GM13976 (cell line): ENCODE results near the gene SUN2.

ENCODE experiments used
- DNase-seq: peaks from one replicate; pipeline ENCODE4 v3.0.0; 2012; ENCODE audit warnings: low spot score
- in situ Hi-C: fragments of 300-500 bp; cut with MboI; formaldehyde crosslinking; loops from one replicate; pipeline ENCODE4 v1.12.0; 2022; ENCODE audit warnings: low sequenced_read_pairs, mixed read lengths, inconsistent platforms; ENCODE audit not compliant: unreplicated experiment
- TF ChIP-seq, protein P1 (sequence below): IDR thresholded peaks from 2 replicates; pipeline ENCODE4 v1.5.1; 2012; ENCODE audit warnings: borderline replicate concordance, mild to moderate bottlenecking; ENCODE audit not compliant: insufficient read depth; ENCODE audit errors: extremely low read depth, missing control alignments, control extremely low read depth

The SUN2 gene

GRCh38 chr22:38748487-38749136 lies 7.2 kb downstream of the SUN2 start:
- DNase-seq: no peak
- in situ Hi-C loops: no loop called here
- TF ChIP-seq, protein P1, sequence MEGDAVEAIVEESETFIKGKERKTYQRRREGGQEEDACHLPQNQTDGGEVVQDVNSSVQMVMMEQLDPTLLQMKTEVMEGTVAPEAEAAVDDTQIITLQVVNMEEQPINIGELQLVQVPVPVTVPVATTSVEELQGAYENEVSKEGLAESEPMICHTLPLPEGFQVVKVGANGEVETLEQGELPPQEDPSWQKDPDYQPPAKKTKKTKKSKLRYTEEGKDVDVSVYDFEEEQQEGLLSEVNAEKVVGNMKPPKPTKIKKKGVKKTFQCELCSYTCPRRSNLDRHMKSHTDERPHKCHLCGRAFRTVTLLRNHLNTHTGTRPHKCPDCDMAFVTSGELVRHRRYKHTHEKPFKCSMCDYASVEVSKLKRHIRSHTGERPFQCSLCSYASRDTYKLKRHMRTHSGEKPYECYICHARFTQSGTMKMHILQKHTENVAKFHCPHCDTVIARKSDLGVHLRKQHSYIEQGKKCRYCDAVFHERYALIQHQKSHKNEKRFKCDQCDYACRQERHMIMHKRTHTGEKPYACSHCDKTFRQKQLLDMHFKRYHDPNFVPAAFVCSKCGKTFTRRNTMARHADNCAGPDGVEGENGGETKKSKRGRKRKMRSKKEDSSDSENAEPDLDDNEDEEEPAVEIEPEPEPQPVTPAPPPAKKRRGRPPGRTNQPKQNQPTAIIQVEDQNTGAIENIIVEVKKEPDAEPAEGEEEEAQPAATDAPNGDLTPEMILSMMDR: no peak

DNA sequence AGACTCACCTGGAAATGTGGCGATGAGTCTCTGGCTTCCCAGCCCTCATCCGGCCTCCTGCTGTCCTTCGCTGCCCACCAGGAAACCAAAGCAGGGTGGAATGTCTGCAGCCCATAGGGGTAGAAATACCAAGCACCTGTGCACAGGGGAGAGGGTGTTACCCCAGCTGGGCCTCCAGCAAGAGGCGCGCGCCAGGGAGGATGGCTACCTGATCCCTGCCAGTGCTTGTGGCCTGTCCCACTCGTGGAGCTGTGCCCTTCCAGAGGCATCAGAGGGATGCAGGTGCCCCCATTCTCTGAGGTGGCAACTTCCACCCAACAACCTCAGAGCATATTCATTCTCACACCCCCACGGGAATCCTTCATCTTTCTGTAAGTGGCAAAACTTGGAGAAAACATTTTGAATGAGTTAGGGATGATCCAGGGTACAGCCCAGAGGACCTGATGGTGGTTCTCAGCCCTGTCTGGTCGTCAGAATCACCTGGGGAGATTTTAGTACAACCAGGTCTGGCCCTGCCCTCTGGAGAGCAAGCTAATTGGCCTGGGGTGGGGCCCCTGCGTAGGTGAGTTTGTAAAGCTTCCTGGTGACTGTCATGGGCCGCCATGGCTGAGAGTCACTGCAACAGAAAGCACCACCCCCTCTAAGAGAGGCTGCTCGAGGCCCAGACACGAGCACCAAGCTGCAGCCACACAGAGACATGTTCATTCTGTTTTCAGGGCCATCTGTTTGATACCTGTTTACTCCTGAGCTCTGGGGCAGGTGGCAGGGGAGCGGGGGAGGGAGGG lies 9.9 kb downstream of the SUN2 start:
- TF ChIP-seq, protein P1: no peak
- in situ Hi-C loops: no loop called here
- DNase-seq: no peak

GRCh38 chr22:38744981-38745380 lies 10.8 kb downstream of the SUN2 start:
- DNase-seq: no peak
- in situ Hi-C loops: no loop called here
- TF ChIP-seq, protein P1: no peak

DNA sequence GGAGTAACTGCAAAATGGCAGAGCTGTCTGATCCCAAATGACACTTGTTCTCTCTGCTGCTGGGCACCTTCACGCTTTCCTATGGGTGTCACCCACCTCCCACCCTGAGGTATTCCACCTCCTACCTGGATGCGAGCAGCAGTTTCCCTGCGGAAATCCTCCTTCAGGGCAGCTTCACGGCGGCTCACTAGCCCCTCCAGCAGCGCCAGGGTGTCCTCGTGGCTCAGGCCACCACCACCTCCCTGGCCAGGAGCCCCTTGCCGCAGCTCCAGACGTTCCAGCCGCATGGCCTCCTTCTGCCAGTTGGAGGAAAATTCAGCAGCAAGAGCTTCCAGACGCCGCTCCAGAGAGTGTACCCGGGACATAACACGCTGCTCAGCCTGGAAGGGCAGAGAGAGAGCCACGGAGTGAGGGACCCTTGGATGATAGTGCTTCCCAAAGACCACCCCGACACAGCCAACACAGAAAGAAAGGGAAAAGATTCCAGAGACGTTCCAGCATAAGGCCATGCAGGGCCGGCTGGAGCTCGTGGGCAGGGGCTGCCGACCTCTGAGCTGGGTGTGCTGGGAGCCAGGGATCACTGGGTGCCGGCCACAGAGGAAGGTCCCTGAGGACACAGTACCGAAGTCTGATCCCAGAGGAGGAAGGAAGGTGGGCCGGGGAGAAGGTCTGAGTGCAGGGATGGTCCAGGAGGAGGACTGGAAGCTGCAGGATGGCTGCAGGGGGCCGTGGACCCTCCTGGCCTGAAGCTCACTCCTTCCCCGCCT lies 13.4 kb downstream of the SUN2 start:
- DNase-seq: no peak
- in situ Hi-C loops: no loop called here
- TF ChIP-seq, protein P1: no peak

- DNase-seq: no peak
- TF ChIP-seq, protein P1: no peak
- in situ Hi-C loops: no loop called here
These were observed 14.2 kb downstream of the SUN2 start for GRCh38 chr22:38741576-38741975.

DNA sequence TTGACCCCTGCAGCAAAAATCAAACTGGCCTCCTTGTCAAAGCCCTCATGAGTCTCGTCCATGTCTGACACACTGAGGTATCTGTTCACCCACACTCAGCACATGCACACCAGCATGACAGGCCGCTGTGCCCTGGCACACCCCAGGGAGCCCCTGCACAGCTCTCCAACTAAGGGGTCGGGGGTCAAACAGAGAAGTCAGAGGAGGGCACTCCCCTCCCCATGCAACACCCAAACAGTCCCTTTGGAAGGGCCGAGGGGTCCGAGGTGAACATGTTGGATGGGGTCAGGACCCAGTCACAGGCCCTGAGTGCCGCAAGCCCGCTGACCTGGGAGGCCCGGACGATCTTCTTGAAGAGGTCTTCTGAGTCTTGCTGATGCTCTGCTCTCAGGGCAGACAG lies 14.6 kb downstream of the SUN2 start:
- TF ChIP-seq, protein P1: no peak
- in situ Hi-C loops: no loop called here

More for the DNA sequence above, 14.6 kb downstream of the SUN2 start:
- no peak for DNase-seq
